MM.1S (cell line): ENCODE results near the gene PTPRJ.

ENCODE experiments used
- DNase-seq: peaks from one replicate; pipeline ENCODE4 v3.0.0-alpha.2; 2015
- H2AFZ ChIP-seq: fragments of 300-600 bp; sonication (generic); 2 replicates; pipeline ENCODE4 v1.6.0; 2016; ENCODE audit warnings: antibody characterized with exemption, low read length
- H3F3A ChIP-seq: fragments of 300-600 bp; sonication (generic); 2 replicates; pipeline ENCODE4 v1.6.1; 2016; ENCODE audit warnings: mild to moderate bottlenecking, antibody characterized with exemption, low read length, moderate library complexity, mixed read lengths; ENCODE audit not compliant: insufficient read depth
- H3K27ac ChIP-seq: fragments of 300-600 bp; sonication (generic); 2 replicates; pipeline ENCODE4 v1.5.1; 2016; ENCODE audit warnings: mild to moderate bottlenecking, low read length
- H3K27me3 ChIP-seq: fragments of 300-600 bp; sonication (generic); replicated peaks from 2 replicates; pipeline ENCODE4 v1.6.0; 2016; ENCODE audit warnings: low read length; ENCODE audit not compliant: insufficient read depth
- H3K36me3 ChIP-seq: fragments of 300-600 bp; sonication (generic); replicated peaks from 2 replicates; pipeline ENCODE4 v1.6.1; 2016; ENCODE audit warnings: mild to moderate bottlenecking, low read length, mixed read lengths; ENCODE audit not compliant: insufficient read depth
- H3K4me1 ChIP-seq: fragments of 300-600 bp; sonication (generic); 2 replicates; pipeline ENCODE4 v1.6.1; 2016; ENCODE audit warnings: low read length, mixed read lengths
- H3K4me2 ChIP-seq: fragments of 300-600 bp; sonication (generic); 2 replicates; pipeline ENCODE4 v1.6.0; 2016; ENCODE audit warnings: low read depth, low read length
- H3K4me3 ChIP-seq: fragments of 300-600 bp; sonication (generic); 2 replicates; pipeline ENCODE4 v1.5.1; 2016; ENCODE audit warnings: low read length, mixed read lengths
- H3K79me2 ChIP-seq: fragments of 300-600 bp; sonication (generic); 2 replicates; pipeline ENCODE4 v1.6.1; 2016; ENCODE audit warnings: mixed run types, low read length, mixed read lengths
- H3K9ac ChIP-seq: fragments of 300-600 bp; sonication (generic); 2 replicates; pipeline ENCODE4 v1.6.1; 2016; ENCODE audit warnings: low read length, mixed read lengths
- H3K9me2 ChIP-seq: fragments of 300-600 bp; sonication (generic); replicated peaks from 2 replicates; pipeline ENCODE4 v1.6.1; 2016; ENCODE audit warnings: mild to moderate bottlenecking, low read length, mixed read lengths; ENCODE audit not compliant: insufficient read depth
- H3K9me3 ChIP-seq: fragments of 300-600 bp; sonication (generic); replicated peaks from 2 replicates; pipeline ENCODE4 v1.6.1; 2016; ENCODE audit warnings: mild to moderate bottlenecking, low read length, mixed read lengths; ENCODE audit not compliant: insufficient read depth
- H4K20me1 ChIP-seq: fragments of 300-600 bp; sonication (generic); 2 replicates; pipeline ENCODE4 v1.6.1; 2016; ENCODE audit warnings: mild to moderate bottlenecking, low read length, moderate library complexity, mixed read lengths; ENCODE audit not compliant: insufficient read depth
- CTCF ChIP-seq: fragments of 300-600 bp; sonication (generic); IDR thresholded peaks from 2 replicates; pipeline ENCODE4 v1.5.1; 2016; ENCODE audit warnings: antibody characterized with exemption, low read length, mixed read lengths
- EZH2 ChIP-seq: fragments of 300-600 bp; sonication (generic); optimal IDR thresholded peaks from 2 replicates; pipeline ENCODE3; 2017; ENCODE audit warnings: low read depth, mild to moderate bottlenecking, antibody characterized with exemption, low read length, mixed read lengths
- EZH2phosphoT487 ChIP-seq: fragments of 300-600 bp; sonication (generic); IDR thresholded peaks from 2 replicates; pipeline ENCODE4 v1.6.1; 2018; ENCODE audit warnings: antibody characterized with exemption, low read length

The PTPRJ gene

GRCh38 chr11:48125866-48126265 lies 145.5 kb downstream of the PTPRJ start:
- no peaks in the 10 kb centered on the region for H3K36me3 ChIP-seq
- H3K4me2 ChIP-seq: no peak overlapping the region
- no peaks in the 10 kb centered on the region for H3K27me3 ChIP-seq
- DNase-seq: no peak
- H3K9me2 ChIP-seq: no peaks in the 10 kb centered on the region
- no peak overlapping the region for H3K27ac ChIP-seq
- no peak overlapping the region for H2AFZ ChIP-seq
- H3K9me3 ChIP-seq: no peaks in the 10 kb centered on the region
- H3F3A ChIP-seq: no peaks in the 10 kb centered on the region
- no peak for TF ChIP-seq EZH2
- TF ChIP-seq EZH2phosphoT487: no peak
- no peak for TF ChIP-seq CTCF
- H3K9ac ChIP-seq: no peak overlapping the region
- no peaks in the 10 kb centered on the region for H3K79me2 ChIP-seq
- no peaks in the 10 kb centered on the region for H3K4me1 ChIP-seq
- no peak overlapping the region for H3K4me3 ChIP-seq
- no peaks in the 10 kb centered on the region for H4K20me1 ChIP-seq

GRCh38 chr11:48127521-48128183 lies 147.3 kb downstream of the PTPRJ start:
- H3K27me3 ChIP-seq: no peaks in the 10 kb centered on the region
- H3K27ac ChIP-seq: no peak overlapping the region
- H2AFZ ChIP-seq: no peak overlapping the region
- H3K36me3 ChIP-seq: no peaks in the 10 kb centered on the region
- H3K9ac ChIP-seq: no peak overlapping the region
- no peaks in the 10 kb centered on the region for H3K79me2 ChIP-seq
- no peaks in the 10 kb centered on the region for H3K9me3 ChIP-seq
- TF ChIP-seq EZH2phosphoT487 (no peak), CTCF (no peak), EZH2 (no peak)
- no peaks in the 10 kb centered on the region for H3K4me1 ChIP-seq
- no peak for DNase-seq
- H3F3A ChIP-seq: no peaks in the 10 kb centered on the region
- no peaks in the 10 kb centered on the region for H4K20me1 ChIP-seq
- H3K9me2 ChIP-seq: no peaks in the 10 kb centered on the region
- no peak overlapping the region for H3K4me3 ChIP-seq
- H3K4me2 ChIP-seq: no peak overlapping the region

- no peaks in the 10 kb centered on the region for H4K20me1 ChIP-seq
- no peaks in the 10 kb centered on the region for H3K9me3 ChIP-seq
- H3K9me2 ChIP-seq: no peaks in the 10 kb centered on the region
- H3K9ac ChIP-seq: no peak overlapping the region
- H3K27ac ChIP-seq: no peak overlapping the region
- H3K27me3 ChIP-seq: no peaks in the 10 kb centered on the region
- no peaks in the 10 kb centered on the region for H3K4me1 ChIP-seq
- no peak overlapping the region for H3K4me2 ChIP-seq
- H3K36me3 ChIP-seq: no peaks in the 10 kb centered on the region
- DNase-seq: peak; percentile 11
- no peak overlapping the region for H2AFZ ChIP-seq
- no peak overlapping the region for H3K4me3 ChIP-seq
- TF ChIP-seq EZH2 (no peak), CTCF (no peak), EZH2phosphoT487 (no peak)
- no peaks in the 10 kb centered on the region for H3K79me2 ChIP-seq
- no peaks in the 10 kb centered on the region for H3F3A ChIP-seq
Observed at GRCh38 chr11:48129697-48130395, 149.5 kb downstream of the PTPRJ start.
